ENCODE results near the gene SHISAL1.
A peak's percentile ranks its signal among the peaks of the same experiment; 100 is the strongest.
"Not testable (repeated sequence)": the region's sequence is repeated elsewhere in the genome, so short reads cannot be mapped to it uniquely, and the experiment has no call there.

Gene SHISAL1

GRCh38 chr22:44328326-44328725, 15.6 kb upstream of the SHISAL1 start:
- DNase-seq (ENCODE audit: low spot score): no peak

DNA sequence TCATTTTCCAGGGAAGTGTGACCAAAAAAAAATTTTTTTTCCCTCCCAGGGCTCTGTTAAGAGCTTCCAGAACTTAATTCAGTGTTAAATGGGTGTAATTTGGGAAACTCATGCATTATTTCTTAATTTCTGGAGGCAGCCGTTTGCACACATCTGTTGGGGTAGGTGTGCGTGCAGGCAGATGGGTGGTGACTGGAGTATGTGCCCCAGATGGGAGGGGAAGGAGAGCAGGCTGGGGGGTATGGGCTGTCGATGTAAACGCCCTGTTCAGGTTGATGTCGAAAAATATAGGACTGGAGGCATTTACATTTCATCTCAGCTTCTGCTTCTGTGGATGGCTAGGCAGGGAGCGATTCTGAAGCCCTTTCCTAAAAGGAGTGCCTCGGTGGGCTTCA, 13.7 kb upstream of the SHISAL1 start:
- DNase-seq (ENCODE audit: low spot score): no peak

DNA sequence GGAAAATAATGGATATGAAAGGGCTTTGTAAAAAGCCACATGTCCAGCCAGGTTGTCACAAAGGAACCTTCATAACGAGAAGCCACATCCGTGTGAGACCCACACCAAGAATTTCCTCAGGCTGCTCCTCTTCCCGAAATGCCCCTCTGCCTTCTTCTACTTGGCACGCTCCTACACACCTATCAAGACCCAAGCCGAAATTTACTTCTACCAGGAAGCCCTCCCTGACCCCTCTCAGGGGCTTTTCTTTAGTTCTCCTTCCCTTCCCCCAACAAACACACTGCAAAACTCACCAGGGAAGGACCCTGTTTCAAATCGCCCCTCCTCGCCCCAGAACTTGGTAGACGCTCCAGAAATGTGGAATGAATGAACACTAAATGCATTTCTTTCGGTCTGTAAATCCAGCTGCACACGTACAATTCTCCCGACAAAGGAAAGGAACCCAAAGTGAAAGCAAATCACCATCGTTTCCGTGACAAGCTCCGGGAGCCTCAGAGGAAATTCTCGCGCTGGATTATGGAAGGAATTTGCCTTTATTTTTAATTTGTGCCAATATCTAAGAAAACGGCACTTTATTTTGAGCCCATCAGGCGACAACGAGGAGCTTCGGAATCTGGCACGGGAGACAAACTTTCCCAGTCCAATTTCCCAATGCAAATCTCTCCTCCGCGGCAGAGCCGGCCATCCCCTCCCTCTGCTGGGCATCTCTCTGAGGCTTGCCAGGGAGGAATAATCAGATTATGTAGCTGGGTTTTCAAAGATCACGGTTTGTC, 13.2 kb upstream of the SHISAL1 start:
- no peak for DNase-seq (ENCODE audit: low spot score)

DNA sequence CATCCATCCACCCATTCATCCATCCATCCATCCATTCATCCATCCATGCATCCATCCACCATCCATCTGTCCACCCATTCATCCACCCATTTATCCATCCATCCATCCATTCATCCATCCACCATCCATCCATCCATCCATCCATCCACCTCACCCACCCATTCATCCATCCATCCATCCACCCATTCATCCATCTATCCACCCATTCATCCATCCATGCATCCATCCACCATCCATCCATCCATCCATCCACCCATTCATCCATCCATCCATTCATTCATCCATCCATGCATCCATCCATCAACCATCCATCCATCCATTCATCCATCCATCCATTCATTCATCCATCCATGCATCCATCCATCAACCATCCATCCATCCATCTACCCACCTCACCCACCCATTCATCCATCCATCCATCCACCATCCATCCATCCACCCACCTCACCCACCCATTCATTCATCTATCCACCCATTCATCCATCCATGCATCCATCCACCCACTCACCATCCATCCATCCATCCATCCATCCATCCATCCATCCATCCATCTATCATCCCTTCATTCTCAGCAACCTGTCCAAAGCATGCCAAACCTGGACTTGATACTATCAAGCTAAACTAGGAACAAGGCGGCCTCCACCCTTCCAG, 10.5 kb upstream of the SHISAL1 start:
- not testable (repeated sequence) for DNase-seq (ENCODE audit: low spot score)

GRCh38 chr22:44319685-44320084, 6.9 kb upstream of the SHISAL1 start:
- DNase-seq (ENCODE audit: low spot score): no peak

- no peak for DNase-seq (ENCODE audit: low spot score)
Measured at GRCh38 chr22:44318751-44319150, 6.0 kb upstream of the SHISAL1 start.

GRCh38 chr22:44317886-44318637, 5.3 kb upstream of the SHISAL1 start:
- DNase-seq (ENCODE audit: low spot score): no peak

DNA sequence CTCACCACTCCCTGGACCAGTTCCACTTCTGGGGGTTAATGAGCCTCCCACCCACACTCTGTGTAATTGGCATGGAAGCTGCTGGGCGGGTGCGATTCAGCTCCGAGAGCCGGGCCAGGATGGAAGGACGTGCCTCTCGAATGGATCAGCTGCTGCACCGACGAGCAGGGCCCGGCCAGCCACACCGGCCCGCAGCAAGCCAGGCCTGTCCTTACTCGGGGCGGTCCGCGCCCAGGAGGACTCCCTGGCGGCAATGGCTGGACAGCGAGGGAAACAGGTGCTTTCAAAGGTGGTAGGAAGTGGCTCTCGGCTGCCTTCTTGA, 4.3 kb upstream of the SHISAL1 start:
- DNase-seq (ENCODE audit: low spot score): no peak

DNA sequence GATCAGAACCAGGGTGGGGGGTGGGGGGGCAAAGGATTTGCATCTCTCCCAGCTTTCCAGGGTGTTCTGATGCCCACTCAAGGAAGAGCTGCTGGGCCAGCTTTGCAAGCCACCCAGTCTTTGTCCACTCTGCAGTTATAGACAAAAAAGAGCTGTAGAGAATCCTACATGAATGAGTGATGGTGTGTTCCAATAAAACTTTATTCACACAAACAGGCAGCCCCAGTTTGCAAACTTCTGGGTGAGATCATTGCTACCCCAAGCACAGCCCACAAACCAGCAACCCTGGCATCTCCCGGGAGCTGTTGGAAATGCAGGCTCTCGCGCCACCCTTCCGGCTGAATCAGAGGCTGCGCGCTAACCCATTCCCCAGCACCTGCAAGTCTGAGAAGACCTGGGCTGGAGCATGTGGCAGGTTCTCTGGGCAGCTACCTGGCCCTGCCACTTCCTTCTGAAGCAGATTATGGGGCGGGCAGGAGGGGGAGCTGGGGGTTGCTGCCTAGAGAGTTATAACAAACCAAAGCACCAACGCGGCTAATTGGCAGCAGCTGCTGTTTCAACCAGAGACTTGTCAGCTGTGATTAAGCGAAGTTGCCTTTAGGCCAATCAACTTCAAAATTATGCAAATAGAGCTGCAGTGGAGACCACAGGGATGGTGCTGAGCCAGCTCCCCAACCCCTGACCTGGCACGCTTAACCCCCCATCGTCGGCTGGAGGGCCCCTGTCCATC, 3.8 kb upstream of the SHISAL1 start:
- no peak for DNase-seq (ENCODE audit: low spot score)

DNA sequence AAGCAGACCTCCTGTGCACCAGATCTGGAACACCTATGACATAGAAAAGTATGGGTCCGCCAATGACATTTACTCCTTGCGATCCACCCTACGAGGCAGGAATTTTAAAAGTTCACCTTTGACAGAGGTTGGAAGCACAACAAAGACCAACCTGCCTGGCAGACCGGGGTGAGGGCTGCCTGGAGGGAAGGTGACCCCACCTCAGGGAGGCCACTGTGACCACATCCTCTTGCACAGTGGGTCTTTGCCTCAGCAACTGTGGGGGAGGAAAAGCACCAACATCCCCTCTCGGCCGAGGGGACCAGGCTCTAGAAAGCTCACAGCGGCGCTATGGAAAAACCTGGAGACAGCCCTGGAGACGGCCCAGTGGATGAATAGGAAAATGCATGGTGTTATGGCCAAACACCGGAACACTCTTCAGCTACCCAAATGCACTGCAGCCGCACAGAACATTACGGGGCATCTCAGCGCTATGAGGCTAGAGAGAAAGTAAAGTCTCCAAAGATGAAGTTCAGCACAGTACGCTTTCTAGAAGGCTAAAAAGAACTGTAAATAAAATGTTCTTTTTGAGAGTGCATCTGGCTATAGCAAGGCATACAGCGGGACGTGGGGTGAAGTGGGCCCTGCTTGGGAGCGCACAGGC, 1.8 kb upstream of the SHISAL1 start:
- DNase-seq (ENCODE audit: low spot score): no peak

GRCh38 chr22:44313385-44314006, 745 bp upstream of the SHISAL1 start:
- DNase-seq (ENCODE audit: low spot score): no peak

DNA sequence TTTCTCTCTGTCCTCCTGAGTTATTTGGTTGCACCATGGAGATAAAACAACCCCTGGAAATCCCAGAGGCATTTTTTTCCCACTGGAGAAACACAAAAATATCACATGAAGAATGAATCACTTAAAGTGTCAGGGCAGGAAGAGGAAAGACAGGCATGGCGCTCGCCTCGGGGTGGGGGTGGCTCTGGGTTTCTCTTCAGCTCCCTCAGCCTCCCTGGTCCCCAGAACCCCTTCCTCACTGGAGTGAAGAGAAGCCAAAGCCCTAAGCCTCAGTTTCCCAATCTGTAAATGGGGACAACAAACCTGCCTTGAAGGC, 938 bp downstream of the SHISAL1 start:
- DNase-seq (ENCODE audit: low spot score): no peak

DNA sequence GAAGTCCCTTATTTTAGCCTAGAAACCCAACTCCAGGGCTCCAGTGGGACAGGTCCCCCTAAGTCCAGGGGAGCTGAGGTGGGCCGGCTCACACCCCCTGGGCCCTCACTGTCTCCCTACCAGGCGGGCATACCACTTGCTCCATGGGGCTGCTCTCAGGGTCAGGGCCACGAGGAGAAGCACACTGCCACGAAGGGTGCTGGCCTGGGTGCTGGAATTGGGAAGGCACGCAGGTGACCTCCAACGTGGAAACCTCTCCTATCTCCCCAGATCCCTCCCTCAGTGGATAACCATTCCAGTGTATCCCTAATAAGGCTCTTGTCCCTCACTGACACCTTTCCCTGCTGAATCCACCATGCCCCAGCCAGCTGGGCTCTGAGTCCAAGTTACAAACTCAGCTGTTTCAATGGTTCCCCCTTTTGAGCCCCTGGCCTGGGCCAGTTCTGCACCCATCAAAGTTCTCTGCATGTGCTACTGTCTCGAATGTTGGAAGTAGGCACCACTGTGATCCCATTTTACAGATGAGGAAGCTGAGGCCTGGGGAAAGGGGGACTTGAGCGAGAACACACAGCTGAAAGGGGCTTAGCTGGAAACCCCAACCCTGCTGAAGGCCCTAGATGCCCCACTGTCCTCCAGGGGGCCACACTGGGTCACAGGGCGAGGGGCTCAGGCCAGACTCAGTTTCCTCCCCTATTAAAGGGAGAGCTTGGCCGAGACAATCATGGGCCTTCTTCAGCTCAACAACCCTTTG, 1.5 kb downstream of the SHISAL1 start:
- no peak for DNase-seq (ENCODE audit: low spot score)

GRCh38 chr22:44309647-44310046, 3.1 kb downstream of the SHISAL1 start:
- no peak for DNase-seq (ENCODE audit: low spot score)

DNA sequence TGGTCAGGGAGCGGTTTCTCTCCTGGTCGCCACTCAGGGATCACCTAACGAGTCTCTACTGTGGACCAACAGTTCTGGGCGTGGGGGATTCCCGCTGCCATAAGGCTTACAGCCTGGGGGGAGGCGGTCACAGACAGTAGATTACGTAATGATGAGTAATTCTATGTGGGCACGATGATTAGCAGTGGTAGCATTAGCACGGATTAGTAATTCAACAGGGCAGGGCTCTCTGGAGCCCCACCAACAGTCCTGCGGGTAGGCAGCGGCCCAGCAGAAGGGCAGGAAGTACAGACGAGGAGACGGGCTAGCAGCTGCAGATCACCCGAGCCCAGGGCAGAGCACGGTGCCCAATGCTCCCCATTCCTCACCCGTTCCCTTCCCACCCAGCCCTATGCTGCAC, 3.6 kb downstream of the SHISAL1 start:
- peak; percentile 85 for DNase-seq (ENCODE audit: low spot score)

- DNase-seq (ENCODE audit: low spot score): no peak
Measured at GRCh38 chr22:44307509-44308169, 5.1 kb downstream of the SHISAL1 start.

GRCh38 chr22:44305888-44306287, 6.9 kb downstream of the SHISAL1 start:
- DNase-seq (ENCODE audit: low spot score): no peak

- no peak for DNase-seq (ENCODE audit: low spot score)
Measured at GRCh38 chr22:44305455-44305854, 7.3 kb downstream of the SHISAL1 start.

GRCh38 chr22:44304911-44305310, 7.8 kb downstream of the SHISAL1 start:
- DNase-seq (ENCODE audit: low spot score): no peak

GRCh38 chr22:44304354-44304753, 8.4 kb downstream of the SHISAL1 start:
- no peak for DNase-seq (ENCODE audit: low spot score)

Data from RKO (cell line).